Calu3 (cell line): ENCODE results near the gene KCNAB1. TPM values are rescaled to one million over a fixed set of nuclear protein-coding genes. Genes with fewer than 3 reads are reported as not detected.

Experiments used
- BruUV-seq: library from RNA; stranded (reverse); fragments of 400-500 nt; replicated peaks from 2 replicates; lab custom pipeline; 2021; lab: Mats Ljungman, UMichigan
- CTCF ChIA-PET: fragments of 300-600 bp; sonication (Branson Sonifier 250); formaldehyde crosslinking; loops from one replicate; lab custom pipeline; 2022; ENCODE audit warnings: antibody characterized with exemption; lab: Charles Lee
- DNase-seq: peaks from one replicate; pipeline ENCODE4 v3.0.0; 2022
- H3K27ac Mint-ChIP-seq: one replicate; pipeline ENCODE4 v1.8.0; 2022; ENCODE audit warnings: mixed read lengths; ENCODE audit not compliant: unreplicated experiment
- H3K27me3 Mint-ChIP-seq: one replicate; pipeline ENCODE4 v1.8.0; 2022; ENCODE audit warnings: mixed read lengths; ENCODE audit not compliant: unreplicated experiment
- H3K36me3 Mint-ChIP-seq: one replicate; pipeline ENCODE4 v1.8.0; 2022; ENCODE audit warnings: mild to moderate bottlenecking, moderate library complexity, mixed read lengths; ENCODE audit not compliant: insufficient read depth, unreplicated experiment
- H3K4me1 Mint-ChIP-seq: one replicate; pipeline ENCODE4 v1.8.0; 2022; ENCODE audit warnings: mild to moderate bottlenecking, low read depth, mixed read lengths; ENCODE audit not compliant: unreplicated experiment
- H3K4me3 Mint-ChIP-seq: one replicate; pipeline ENCODE4 v1.8.0; 2022; ENCODE audit warnings: mild to moderate bottlenecking, low read depth, moderate library complexity, mixed read lengths; ENCODE audit not compliant: unreplicated experiment
- H3K9me3 Mint-ChIP-seq: one replicate; pipeline ENCODE4 v1.8.0; 2022; ENCODE audit warnings: low read depth, mixed read lengths; ENCODE audit not compliant: unreplicated experiment
- CTCF ChIP-seq: fragments of 200-600 bp; IDR thresholded peaks from one replicate; pipeline ENCODE4 v1.8.0; 2022; ENCODE audit warnings: antibody characterized with exemption; ENCODE audit not compliant: unreplicated experiment
- intact Hi-C: fragments of 100-400 bp; cut with micrococcal nuclease; formaldehyde crosslinking; loops from one replicate; pipeline ENCODE4 v1.10.0; 2022; ENCODE audit not compliant: unreplicated experiment
- total RNA-seq: library from RNA; stranded (reverse); gene quantifications from 2 replicates; pipeline ENCODE4 v1.2.3, GENCODE V29; 2022

The KCNAB1 gene
- total RNA-seq, 1 experiment from 2014 or later, result 1.6 TPM

DNA sequence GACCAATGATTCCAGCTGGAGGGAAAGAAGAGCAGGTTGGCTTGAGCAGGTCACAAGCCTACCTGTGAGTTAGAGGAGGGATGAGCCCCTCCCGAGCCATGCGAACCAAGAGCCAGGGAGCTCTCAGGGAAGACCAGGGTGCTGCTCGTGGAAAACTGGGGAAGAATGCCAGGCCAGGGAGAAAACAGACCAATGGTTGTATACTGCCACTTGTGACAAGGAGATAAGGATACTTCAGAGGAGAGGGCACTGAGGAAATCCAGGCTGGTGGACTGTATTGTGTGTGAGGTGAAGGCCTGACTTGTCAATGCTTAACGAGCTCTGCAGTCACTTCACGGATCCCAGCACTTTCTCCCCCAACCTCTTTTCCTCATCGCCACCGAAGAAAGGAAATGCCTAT, 256.9 kb downstream of the KCNAB1 start:
- BruUV-seq, result no TSS peak
- H3K4me1 Mint-ChIP-seq, result no peaks in the 10 kb centered on the region

DNA sequence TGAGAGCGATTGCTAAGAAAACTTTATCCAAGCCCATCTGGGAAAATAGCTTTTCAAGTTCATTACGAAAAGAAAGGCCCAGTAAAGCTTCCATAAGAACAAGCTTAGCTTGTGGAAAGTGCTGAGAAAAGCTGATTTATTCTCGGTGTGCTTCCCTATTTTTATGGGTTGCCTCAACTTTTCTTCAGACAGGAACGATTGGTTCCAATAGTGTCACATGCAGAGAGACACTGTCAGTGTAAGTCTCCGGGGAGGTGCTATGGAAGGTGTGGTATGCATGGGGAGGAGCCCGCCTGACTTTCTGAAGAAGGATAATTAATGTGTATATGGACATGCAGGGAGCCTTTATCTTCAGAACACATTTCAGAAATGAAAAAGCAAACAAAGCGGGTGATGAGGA, 257.3 kb downstream of the KCNAB1 start:
- no peak overlapping the region for H3K4me3 Mint-ChIP-seq
- no TSS peak for BruUV-seq
- H3K27ac Mint-ChIP-seq, result no peak overlapping the region
- TF ChIP-seq CTCF, result no peak
- no peak for DNase-seq
- no peaks in the 10 kb centered on the region for H3K36me3 Mint-ChIP-seq
- H3K9me3 Mint-ChIP-seq, result no peaks in the 10 kb centered on the region
- intact Hi-C loops, result no loop called here
- H3K27me3 Mint-ChIP-seq, result peaks cover 63% of the 10 kb centered on the region
- CTCF ChIA-PET, result no interaction called here
- no peaks in the 10 kb centered on the region for H3K4me1 Mint-ChIP-seq

More for the DNA sequence above, 256.9 kb downstream of the KCNAB1 start:
- Mint-ChIP-seq H3K27me3 (peaks cover 63% of the 10 kb centered on the region), H3K27ac (no peak overlapping the region), H3K4me3 (no peak overlapping the region), H3K9me3 (no peaks in the 10 kb centered on the region), H3K36me3 (no peaks in the 10 kb centered on the region)
- TF ChIP-seq CTCF, result no peak
- intact Hi-C loops, result no loop called here
- no peak for DNase-seq
- CTCF ChIA-PET, result interaction anchor here (0.5 kb wide), 1 partner anchor 342 kb away, joined by 8 read pairs; no protein-coding TSS in a partner anchor

GRCh38 chr3:156378871-156379270, 258.5 kb downstream of the KCNAB1 start:
- Mint-ChIP-seq H3K36me3 (no peaks in the 10 kb centered on the region), H3K9me3 (no peaks in the 10 kb centered on the region), H3K4me3 (no peak overlapping the region), H3K27me3 (peaks cover 65% of the 10 kb centered on the region), H3K27ac (no peak overlapping the region), H3K4me1 (no peaks in the 10 kb centered on the region)
- BruUV-seq, result no TSS peak
- CTCF ChIA-PET, result interaction anchor here (0.6 kb wide), 1 partner anchor 164 kb away, joined by 4 read pairs; no protein-coding TSS in a partner anchor
- intact Hi-C loops, result no loop called here
- no peak for DNase-seq
- no peak for TF ChIP-seq CTCF

DNA sequence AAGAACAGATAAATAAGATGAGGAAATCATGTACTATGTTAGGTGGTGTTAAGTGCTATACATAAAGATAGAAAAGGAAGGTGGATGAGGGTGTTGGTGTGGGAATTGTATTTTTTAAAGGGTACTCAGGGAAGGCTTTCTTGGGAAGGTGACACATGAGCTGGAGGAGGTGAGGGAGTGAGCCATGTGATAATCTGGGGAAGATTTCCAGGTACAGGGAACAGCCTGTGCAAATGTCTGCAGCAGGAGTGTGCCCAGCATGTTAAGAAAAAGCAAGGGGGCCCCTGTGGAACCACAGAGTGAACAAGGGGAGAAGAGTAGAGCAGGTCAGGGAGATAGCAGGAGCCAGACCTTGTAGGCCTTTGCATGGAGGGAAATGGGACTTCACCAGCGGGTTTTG, 258.9 kb downstream of the KCNAB1 start:
- CTCF ChIA-PET, result interaction anchor here (0.6 kb wide), 1 partner anchor 163 kb away, joined by 4 read pairs; no protein-coding TSS in a partner anchor
- DNase-seq, result no peak
- no peak for TF ChIP-seq CTCF

More for the DNA sequence above, 258.9 kb downstream of the KCNAB1 start:
- BruUV-seq, result no TSS peak
- intact Hi-C loops, result no loop called here
- Mint-ChIP-seq H3K4me1 (no peaks in the 10 kb centered on the region), H3K4me3 (no peak overlapping the region), H3K9me3 (no peaks in the 10 kb centered on the region), H3K36me3 (no peaks in the 10 kb centered on the region), H3K27me3 (peaks cover 69% of the 10 kb centered on the region), H3K27ac (no peak overlapping the region)
